GM18861 (cell line): ENCODE results near the gene DOCK9.

ENCODE experiments used
- ATAC-seq: cut with Tn5 transposase; IDR thresholded peaks from one replicate; pipeline ENCODE4 v1.9.1; 2021; ENCODE audit not compliant: unreplicated experiment

DOCK9 gene

GRCh38 chr13:98997738-98998641, 20.1 kb upstream of the DOCK9 start:
- no peak for ATAC-seq

GRCh38 chr13:98997011-98997730, 19.3 kb upstream of the DOCK9 start:
- ATAC-seq = no peak

GRCh38 chr13:98996046-98996445, 18.2 kb upstream of the DOCK9 start:
- no peak for ATAC-seq

GRCh38 chr13:98994896-98995295, 17.0 kb upstream of the DOCK9 start:
- ATAC-seq = no peak

GRCh38 chr13:98994080-98994479, 16.2 kb upstream of the DOCK9 start:
- ATAC-seq = no peak

- ATAC-seq = no peak
Measured at GRCh38 chr13:98992355-98992754, 14.5 kb upstream of the DOCK9 start.

GRCh38 chr13:98990701-98991100, 12.8 kb upstream of the DOCK9 start:
- no peak for ATAC-seq

GRCh38 chr13:98989469-98990235, 11.8 kb upstream of the DOCK9 start:
- no peak for ATAC-seq

GRCh38 chr13:98988780-98989179, 10.9 kb upstream of the DOCK9 start:
- ATAC-seq = no peak

GRCh38 chr13:98988277-98988676, 10.4 kb upstream of the DOCK9 start:
- ATAC-seq = no peak

GRCh38 chr13:98987275-98987674, 9.4 kb upstream of the DOCK9 start:
- ATAC-seq = no peak

GRCh38 chr13:98986226-98986846, 8.5 kb upstream of the DOCK9 start:
- ATAC-seq = no peak

GRCh38 chr13:98985591-98985990, 7.7 kb upstream of the DOCK9 start:
- ATAC-seq = no peak

- ATAC-seq = no peak
Measured at GRCh38 chr13:98984983-98985382, 7.1 kb upstream of the DOCK9 start.

GRCh38 chr13:98984118-98984517, 6.3 kb upstream of the DOCK9 start:
- no peak for ATAC-seq

GRCh38 chr13:98983182-98983581, 5.3 kb upstream of the DOCK9 start:
- ATAC-seq = no peak

GRCh38 chr13:98981369-98982080, 3.7 kb upstream of the DOCK9 start:
- ATAC-seq = no peak

GRCh38 chr13:98979012-98979660, 1.3 kb upstream of the DOCK9 start:
- ATAC-seq = no peak

GRCh38 chr13:98978280-98978679, 416 bp upstream of the DOCK9 start:
- ATAC-seq = no peak

- no peak for ATAC-seq
Measured at GRCh38 chr13:98976941-98977340, 923 bp downstream of the DOCK9 start.
